HEK293T (cell line): ENCODE measurements around the gene ALDOA.
A peak's percentile ranks its signal among the peaks of the same experiment; 100 is the strongest.

Source experiments
- CTCF ChIA-PET: fragments of 350-600 bp; formaldehyde crosslinking; extraction: SDS; loops from one replicate; lab custom pipeline; 2021; ENCODE audit warnings: antibody characterized with exemption, inconsistent platforms; lab: Yijun Ruan, JAX
- POLR2A ChIA-PET: fragments of 350-600 bp; formaldehyde crosslinking; extraction: SDS; loops from one replicate; lab custom pipeline; 2020; ENCODE audit warnings: antibody characterized with exemption, inconsistent platforms; lab: Yijun Ruan, JAX
- DNase-seq: peaks from one replicate; pipeline ENCODE4 v3.0.0; 2012; ENCODE audit warnings: mixed read lengths; ENCODE audit errors: extremely low spot score
- ARNT ChIP-seq: fragments of 450-650 bp; IDR thresholded peaks from 2 replicates; pipeline ENCODE4 v1.6.1; 2017; ENCODE audit warnings: mild to moderate bottlenecking
- BHLHE40 ChIP-seq: fragments of 450-650 bp; IDR thresholded peaks from 2 replicates; pipeline ENCODE4 v1.6.1; 2016; ENCODE audit warnings: mild to moderate bottlenecking, moderate library complexity, borderline replicate concordance
- CTBP1 ChIP-seq: fragments of 450-650 bp; IDR thresholded peaks from 2 replicates; pipeline ENCODE4 v1.6.1; 2016; ENCODE audit warnings: borderline replicate concordance
- ELF4 ChIP-seq: fragments of 450-650 bp; IDR thresholded peaks from 2 replicates; pipeline ENCODE4 v1.6.1; 2017; ENCODE audit warnings: antibody characterized with exemption
- FOXA1 ChIP-seq: fragments of 450-650 bp; IDR thresholded peaks from 2 replicates; pipeline ENCODE4 v1.6.1; 2016; ENCODE audit warnings: mild to moderate bottlenecking
- FOXK2 ChIP-seq: fragments of 450-650 bp; IDR thresholded peaks from 2 replicates; pipeline ENCODE4 v1.6.1; 2016; ENCODE audit warnings: mild to moderate bottlenecking
- FOXM1 ChIP-seq: fragments of 450-650 bp; IDR thresholded peaks from 2 replicates; pipeline ENCODE4 v1.6.1; 2017; ENCODE audit warnings: mild to moderate bottlenecking, borderline replicate concordance
- HDGF ChIP-seq: fragments of 450-650 bp; IDR thresholded peaks from 2 replicates; pipeline ENCODE4 v1.6.1; 2017; ENCODE audit warnings: antibody characterized with exemption, borderline replicate concordance
- L3MBTL2 ChIP-seq: fragments of 450-650 bp; conservative IDR thresholded peaks from 2 replicates; pipeline ENCODE4 v1.6.1; 2016; ENCODE audit warnings: mild to moderate bottlenecking
- LEF1 ChIP-seq: fragments of 450-650 bp; IDR thresholded peaks from 2 replicates; pipeline ENCODE4 v1.6.1; 2017; ENCODE audit warnings: mild to moderate bottlenecking, borderline replicate concordance
- NFRKB ChIP-seq: fragments of 450-650 bp; IDR thresholded peaks from 2 replicates; pipeline ENCODE4 v1.6.1; 2016; ENCODE audit warnings: mild to moderate bottlenecking, moderate library complexity
- SP1 ChIP-seq: fragments of 450-650 bp; IDR thresholded peaks from 2 replicates; pipeline ENCODE4 v1.6.1; 2017
- SUZ12 ChIP-seq: fragments of 450-650 bp; IDR thresholded peaks from 2 replicates; pipeline ENCODE4 v1.6.1; 2016; ENCODE audit warnings: mild to moderate bottlenecking
- TARDBP ChIP-seq: fragments of 450-650 bp; IDR thresholded peaks from 2 replicates; pipeline ENCODE4 v1.6.1; 2016
- ZNF384 ChIP-seq: fragments of 450-650 bp; IDR thresholded peaks from 2 replicates; pipeline ENCODE4 v1.6.1; 2016
- TF ChIP-seq, protein P1 (sequence below): fragments of 450-650 bp; IDR thresholded peaks from 2 replicates; pipeline ENCODE4 v1.6.1; 2016

The ALDOA gene

GRCh38 chr16:30077656-30078055 is 12.1 kb downstream of the ALDOA start:
- TF ChIP-seq ZNF384 (no peak), FOXA1 (no peak), ELF4 (no peak), SUZ12 (no peak), LEF1 (no peak), FOXM1 (no peak), ARNT (no peak), TARDBP (no peak), BHLHE40 (no peak), L3MBTL2 (no peak)
- TF ChIP-seq, protein P1, sequence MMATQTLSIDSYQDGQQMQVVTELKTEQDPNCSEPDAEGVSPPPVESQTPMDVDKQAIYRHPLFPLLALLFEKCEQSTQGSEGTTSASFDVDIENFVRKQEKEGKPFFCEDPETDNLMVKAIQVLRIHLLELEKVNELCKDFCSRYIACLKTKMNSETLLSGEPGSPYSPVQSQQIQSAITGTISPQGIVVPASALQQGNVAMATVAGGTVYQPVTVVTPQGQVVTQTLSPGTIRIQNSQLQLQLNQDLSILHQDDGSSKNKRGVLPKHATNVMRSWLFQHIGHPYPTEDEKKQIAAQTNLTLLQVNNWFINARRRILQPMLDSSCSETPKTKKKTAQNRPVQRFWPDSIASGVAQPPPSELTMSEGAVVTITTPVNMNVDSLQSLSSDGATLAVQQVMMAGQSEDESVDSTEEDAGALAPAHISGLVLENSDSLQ = no peak
- ChIA-PET POLR2A (interaction anchor here (1.4 to 5.7 kb wide), 4 partner anchors 11 to 19 kb away, joined by 4 to 66 read pairs (median 40); partner anchors contain the start of genes ALDOA and TBX6), CTCF (no interaction called here)
- no peak for DNase-seq

GRCh38 chr16:30078744-30079143 is 13.2 kb downstream of the ALDOA start:
- CTCF ChIA-PET = interaction anchor here (0.8 to 4.8 kb wide), 2 partner anchors 13 to 278 kb away, joined by 3 to 25 read pairs; partner anchors contain the start of gene TBX6
- no peak for DNase-seq
- TF ChIP-seq TARDBP (no peak), ARNT (no peak), SP1 (no peak), L3MBTL2 (no peak), FOXA1 (no peak), ELF4 (no peak), BHLHE40 (no peak), CTBP1 (no peak), HDGF (no peak), NFRKB (no peak), SUZ12 (no peak)
- POLR2A ChIA-PET = interaction anchor here (1.4 to 5.7 kb wide), 3 partner anchors 13 to 18 kb away, joined by 4 to 66 read pairs (median 24); partner anchors contain the start of genes ALDOA and TBX6

DNA sequence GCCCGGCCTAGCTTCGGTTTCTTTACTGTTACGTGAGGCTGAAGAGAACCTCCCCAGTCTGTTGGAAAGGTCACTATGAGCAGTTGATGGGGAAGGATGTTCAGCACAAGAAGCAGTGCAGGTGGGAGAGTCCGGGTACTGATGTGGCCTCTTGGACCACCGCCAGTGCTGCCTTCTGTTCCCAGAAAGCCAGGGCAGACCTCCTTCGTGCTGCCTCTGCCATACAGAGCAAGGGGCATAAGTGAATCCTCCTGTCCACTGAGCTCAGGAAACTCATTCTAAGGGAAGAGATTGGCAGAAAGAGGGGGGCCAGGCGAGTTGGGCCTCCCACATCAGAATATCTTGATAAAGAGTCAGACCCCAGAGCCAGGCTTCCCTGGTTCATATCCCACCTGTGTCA is 13.9 kb downstream of the ALDOA start:
- no peak for TF ChIP-seq L3MBTL2
- CTCF ChIA-PET = interaction anchor here (0.8 to 4.8 kb wide), 2 partner anchors 13 to 279 kb away, joined by 3 to 25 read pairs; partner anchors contain the start of gene TBX6
- DNase-seq = no peak
- POLR2A ChIA-PET = interaction anchor here (3.6 to 5.7 kb wide), 2 partner anchors 12 to 13 kb away, joined by 24 to 66 read pairs; partner anchors contain the start of genes ALDOA and TBX6

DNA sequence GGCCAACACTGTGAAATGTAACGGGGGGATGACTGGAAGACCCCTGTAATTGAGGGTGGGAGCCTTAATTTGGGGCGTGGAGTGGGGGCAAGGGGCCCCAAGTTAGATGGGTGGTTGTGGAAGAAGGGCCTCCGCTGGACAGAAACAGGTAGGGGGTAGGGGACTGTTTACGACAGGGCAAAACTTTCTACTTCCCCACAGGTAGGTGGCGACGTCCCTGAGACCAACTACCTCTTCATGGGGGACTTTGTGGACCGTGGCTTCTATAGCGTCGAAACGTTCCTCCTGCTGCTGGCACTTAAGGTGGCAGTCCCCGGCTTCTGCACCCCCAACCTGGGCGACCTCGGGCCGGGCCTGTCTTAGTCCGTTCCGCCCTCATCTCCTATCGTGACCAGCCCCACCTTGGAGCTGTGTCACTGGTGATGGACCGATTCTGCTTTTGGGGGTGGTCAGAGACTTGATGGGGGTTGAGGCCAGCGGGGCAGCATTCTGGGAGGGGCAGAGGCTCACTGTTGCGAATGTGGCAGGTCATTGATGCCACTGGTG is 17.1 kb downstream of the ALDOA start:
- POLR2A ChIA-PET = interaction anchor here (0.7 to 1.5 kb wide), 3 partner anchors 12 to 19 kb away, joined by 3 read pairs; partner anchors contain the start of gene ALDOA
- DNase-seq = peak; percentile 49
- TF ChIP-seq FOXA1 = no peak
- no peak for TF ChIP-seq SP1
- TF ChIP-seq, protein P1 = no peak
- no peak for TF ChIP-seq L3MBTL2
- TF ChIP-seq CTBP1 = no peak
- no peak for TF ChIP-seq TARDBP
- TF ChIP-seq ELF4 = no peak
- CTCF ChIA-PET = interaction anchor here (4.8 kb wide), 1 partner anchor 10 kb away, joined by 25 read pairs; the partner anchor contains the start of gene TBX6

DNA sequence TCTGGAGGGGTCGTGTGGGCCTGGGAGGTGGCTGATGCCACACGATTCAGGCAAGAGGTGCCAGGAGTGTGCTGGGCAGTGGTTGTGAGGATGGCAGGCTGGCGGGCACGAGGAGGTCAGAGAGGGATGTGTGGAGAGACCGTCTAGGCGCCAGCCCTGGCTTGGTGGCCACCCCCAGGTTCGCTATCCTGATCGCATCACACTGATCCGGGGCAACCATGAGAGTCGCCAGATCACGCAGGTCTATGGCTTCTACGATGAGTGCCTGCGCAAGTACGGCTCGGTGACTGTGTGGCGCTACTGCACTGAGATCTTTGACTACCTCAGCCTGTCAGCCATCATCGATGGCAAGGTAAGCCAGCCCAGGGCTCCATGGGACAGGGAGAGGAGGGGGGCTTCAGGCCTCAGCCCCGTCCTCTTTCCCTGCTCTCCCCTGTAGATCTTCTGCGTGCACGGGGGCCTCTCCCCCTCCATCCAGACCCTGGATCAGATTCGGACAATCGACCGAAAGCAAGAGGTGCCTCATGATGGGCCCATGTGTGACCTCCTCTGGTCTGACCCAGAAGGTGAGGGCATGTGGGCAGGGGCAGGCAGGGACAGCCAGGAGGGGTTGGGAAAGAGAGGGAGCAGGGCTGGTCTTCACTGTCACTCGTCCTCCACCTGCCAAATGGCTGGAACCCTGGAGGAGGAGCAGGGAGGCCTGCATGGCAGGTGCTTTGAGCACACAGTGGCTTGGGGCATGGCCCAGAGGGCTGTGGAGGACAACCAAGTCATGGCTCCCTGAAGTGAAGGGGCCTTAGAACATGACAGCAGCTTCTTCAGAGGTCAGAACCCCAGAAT is 17.9 kb downstream of the ALDOA start:
- CTCF ChIA-PET = no interaction called here
- no peak for TF ChIP-seq FOXA1
- no peak for TF ChIP-seq TARDBP
- no peak for TF ChIP-seq LEF1
- TF ChIP-seq NFRKB = no peak
- TF ChIP-seq L3MBTL2 = no peak
- TF ChIP-seq BHLHE40 = no peak
- TF ChIP-seq ZNF384 = no peak
- no peak for TF ChIP-seq FOXM1
- TF ChIP-seq FOXK2 = no peak
- DNase-seq = no peak
- POLR2A ChIA-PET = interaction anchor here (1.5 to 2.2 kb wide), 2 partner anchors 11 to 18 kb away, joined by 3 to 9 read pairs; partner anchors contain the start of gene ALDOA

DNA sequence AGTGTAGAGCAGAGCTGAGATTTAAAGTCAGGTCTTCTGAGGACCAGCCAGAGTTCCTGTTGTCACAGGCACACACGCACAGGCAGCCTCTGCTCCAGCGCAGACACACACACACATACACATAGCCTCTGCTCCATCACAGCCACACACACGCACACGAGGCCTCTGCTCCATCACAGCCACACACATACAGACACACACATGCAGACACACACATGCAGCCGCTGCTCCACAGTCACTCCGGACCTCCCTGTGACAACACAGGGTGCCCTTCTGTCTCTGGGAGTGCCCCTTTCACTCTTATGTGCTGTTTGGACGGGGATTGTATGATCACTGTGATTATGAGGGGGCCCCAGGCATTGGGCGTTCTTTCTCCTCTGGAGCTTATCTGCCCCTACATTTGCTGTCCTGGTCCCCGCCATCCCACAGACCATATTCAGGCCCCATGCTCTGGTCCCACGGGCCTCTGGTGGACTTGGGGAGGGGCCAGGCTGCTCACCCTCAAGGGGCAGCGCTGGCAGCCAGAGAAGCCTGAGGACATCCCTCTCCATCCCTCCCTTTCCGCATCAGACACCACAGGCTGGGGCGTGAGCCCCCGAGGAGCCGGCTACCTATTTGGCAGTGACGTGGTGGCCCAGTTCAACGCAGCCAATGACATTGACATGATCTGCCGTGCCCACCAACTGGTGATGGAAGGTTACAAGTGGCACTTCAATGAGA is 18.7 kb downstream of the ALDOA start:
- TF ChIP-seq ELF4 (no peak), FOXM1 (no peak), FOXK2 (no peak), HDGF (no peak), FOXA1 (no peak), ZNF384 (no peak), NFRKB (no peak), L3MBTL2 (no peak), LEF1 (no peak), BHLHE40 (no peak), SP1 (no peak), CTBP1 (no peak), ARNT (no peak), TARDBP (no peak), SUZ12 (no peak)
- TF ChIP-seq, protein P1 = no peak
- ChIA-PET POLR2A (interaction anchor here (2.2 kb wide), 1 partner anchor 19 kb away, joined by 9 read pairs; the partner anchor contains the start of gene ALDOA), CTCF (no interaction called here)
- DNase-seq = no peak
